Measurements from ENCODE around the gene RIOK3. TPM values are rescaled to one million over a fixed set of nuclear protein-coding genes. Genes with fewer than 3 reads are reported as not detected.

Gene RIOK3
- total RNA-seq, 2 donors from 2014 or later = 51.3 to 59.0 TPM

- Histone ChIP-seq H3K4me3 (no peak overlapping the region), H3K4me1 (ENCODE audit: control insufficient read depth in 1 of 2, low read depth in 2 of 2) (no peaks in the 10 kb centered on the region), H3K36me3 (peaks cover 79% of the 10 kb centered on the region), H3K27ac (no peak overlapping the region), H3K9me3 (no peaks in the 10 kb centered on the region), H3K27me3 (replicated peaks; ENCODE audit: insufficient read depth) (no peaks in the 10 kb centered on the region)
- no peak for TF ChIP-seq CTCF (IDR thresholded peaks at IDR 0.05)
- DNase-seq (ENCODE audit: low spot score) (no peak), ATAC-seq (ENCODE audit: insufficient number of reproducible peaks, low FRiP score, low read depth) (no peak)
These were observed 77.1 kb downstream of the RIOK3 start for GRCh38 chr18:23530195-23530594.

- TF ChIP-seq CTCF (IDR thresholded peaks at IDR 0.05) = no peak
- no peaks in the 10 kb centered on the region for H3K27me3 ChIP-seq (replicated peaks; ENCODE audit: insufficient read depth)
- no peak overlapping the region for H3K4me3 ChIP-seq
- ATAC-seq (ENCODE audit: insufficient number of reproducible peaks, low FRiP score, low read depth) = no peak
- no peaks in the 10 kb centered on the region for H3K4me1 ChIP-seq (ENCODE audit: control insufficient read depth in 1 of 2, low read depth in 2 of 2)
- H3K27ac ChIP-seq = no peak overlapping the region
- peaks cover 84% of the 10 kb centered on the region for H3K36me3 ChIP-seq
- no peak for DNase-seq (ENCODE audit: low spot score)
- H3K9me3 ChIP-seq = no peaks in the 10 kb centered on the region
These were observed 78.8 kb downstream of the RIOK3 start for GRCh38 chr18:23531912-23532311.

Other genes with a start within 250 kb of the RIOK3 start
- gene RMC1, start 50.2 kb downstream of the RIOK3 start, total RNA-seq = 10 to 100 TPM; 16.8 to 27.5 TPM
- 10 to 100 TPM; 85.6 to 96.7 TPM for gene NPC1, start 133.2 kb downstream of the RIOK3 start, total RNA-seq
- gene ANKRD29, start 209.6 kb downstream of the RIOK3 start, total RNA-seq = 10 to 100 TPM in 1 of 2 donors, 1 to 10 TPM in 1; 5.6 to 15.7 TPM
- 10 to 100 TPM; 30.1 to 34.2 TPM for gene LAMA3, start 236.2 kb downstream of the RIOK3 start, total RNA-seq